Spleen (tissue), 11 donors: ENCODE results near the gene ZC3H4. TPM values are rescaled to one million over a fixed set of nuclear protein-coding genes. Genes with fewer than 3 reads are reported as not detected.

Experiments used
- DNase-seq: peaks from one replicate; pipeline ENCODE4 v3.0.0-alpha.2; 2020
- H3K27ac ChIP-seq, 8 donors: fragments of 200-600 bp; sonication (generic) in 7 of 8; 1 replicate in 4 of 8; 2 replicates in 4 of 8; pipeline versions ENCODE4 v1.5.0 to v1.8.0; 2016 to 2021; ENCODE audit warnings: inconsistent platforms in 4 of 8, mild to moderate bottlenecking in 4 of 8, moderate library complexity in 1 of 8
- H3K27me3 ChIP-seq, 7 donors: fragments of 200-600 bp; sonication (generic) in 6 of 7; replicated peaks in 1 of 7; 1 replicate in 4 of 7; 2 replicates in 3 of 7; pipeline versions ENCODE4 v1.5.0 to v1.8.0; 2016 to 2021; ENCODE audit warnings: inconsistent platforms in 3 of 7, mild to moderate bottlenecking in 1 of 7
- H3K36me3 ChIP-seq, 6 donors: fragments of 200-600 bp; sonication (generic) in 5 of 6; 1 replicate in 4 of 6; 2 replicates in 2 of 6; pipeline versions ENCODE4 v1.5.0 to v1.8.0; 2016 to 2021; ENCODE audit warnings: inconsistent platforms in 2 of 6
- H3K4me1 ChIP-seq, 6 donors: fragments of 200-600 bp; sonication (generic) in 5 of 6; 1 replicate in 3 of 6; 2 replicates in 3 of 6; pipeline versions ENCODE4 v1.5.0 to v1.8.0; 2016 to 2021; ENCODE audit warnings: inconsistent platforms in 3 of 6
- H3K4me3 ChIP-seq, 8 donors: fragments of 200-600 bp; sonication (generic) in 7 of 8; 1 replicate in 4 of 8; 2 replicates in 4 of 8; pipeline versions ENCODE4 v1.5.0 to v1.8.0; 2016 to 2021; ENCODE audit warnings: inconsistent platforms in 4 of 8, mild to moderate bottlenecking in 4 of 8, moderate library complexity in 2 of 8
- H3K9me3 ChIP-seq, 8 donors: fragments of 200-600 bp; sonication (generic) in 7 of 8; 1 replicate in 4 of 8; 2 replicates in 4 of 8; pipeline versions ENCODE4 v1.5.0 to v1.8.0; 2016 to 2021; ENCODE audit warnings: inconsistent platforms in 4 of 8
- CTCF ChIP-seq, 11 experiments: fragments of 200-600 bp in 7 of 11; fragments of 450-650 bp in 4 of 11; sonication (generic) in 4 of 11; IDR thresholded peaks in 8 of 11; conservative IDR thresholded peaks in 3 of 11; 1 replicate in 7 of 11; 2 replicates in 4 of 11; pipeline versions ENCODE4 v1.4.0 to v1.8.0; 2016 to 2021; ENCODE audit warnings: antibody characterized with exemption in 11 of 11, inconsistent platforms in 4 of 11, mild to moderate bottlenecking in 1 of 11
- POLR2A ChIP-seq, 3 donors: fragments of 450-650 bp; IDR thresholded peaks; one replicate each; pipeline ENCODE4 v1.5.1; 2017; ENCODE audit warnings: antibody characterized with exemption in 3 of 3, mild to moderate bottlenecking in 1 of 3
- POLR2AphosphoS5 ChIP-seq, 3 donors: sonication (generic); formaldehyde crosslinking; IDR thresholded peaks; one replicate each; pipeline ENCODE4 v1.5.1; 2017; ENCODE audit warnings: antibody characterized with exemption in 3 of 3
- whole genome bisulfite sequencing, 5 donors: extraction: QIAGEN DNeasy Blood & Tissue Kit in 3 of 5; methylation state at CpG; one replicate each; pipeline versions ENCODE4 v1.1.5 to v1.1.7; 2013 to 2018; 5-methylcytosine and 5-hydroxymethylcytosine counted together
- intact Hi-C: fragments of 100-400 bp; cut with DNase I; formaldehyde crosslinking; loops from one replicate; pipeline ENCODE4 v1.15.0; 2023; ENCODE audit warnings: low total_unique reads
- polyA plus RNA-seq, 3 donors: library from polyadenylated mRNA; stranded (reverse); fragments of 200-250 nt; gene quantifications; one replicate each; pipeline ENCODE4 v1.2.1, GENCODE V29; 2013
- total RNA-seq, 7 donors: library from RNA; depleted of rRNA in 3 of 7; stranded (reverse); fragments of >200 nt in 3 of 7; fragmentation: NEBNext Ultra II Directional in 4 of 7; extraction: Animal tissue kit (Norgen Biotek cat#: 25700) in 4 of 7; gene quantifications; one replicate each; pipeline versions ENCODE4 v1.1.0 to v1.2.1, GENCODE V29; 2016 to 2021
- donor health status: healthy with polysubstance abuse.
- donor health status: DM: no; HTN: no; CAD: no; lungs with moderate emphysema.
- donor health status: DM: no; HTN: no; CAD: no.
- donor health status: Bipolar disorder and iron deficiency.
- donor health status: healthy.
- donor health status: DM: no; HTN: no; CAD: no.
- donor health status: DM: yes; HTN: yes; CAD: no.

ZC3H4 gene
- total and polyA plus RNA-seq, 10 donors: 6.0 to 68.7 (median 33.4) TPM

- Histone ChIP-seq H3K27ac (no peak overlapping the region), H3K36me3 (no peaks in the 10 kb centered on the region), H3K9me3 (no peaks in the 10 kb centered on the region), H3K27me3 (peaks cover 10 to 89% (median 72%) of the 10 kb centered on the region in 7 donors), H3K4me1 (peaks cover 11 to 45% (median 33%) of the 10 kb centered on the region in 6 donors), H3K4me3 (peak overlapping the region in 6 of 8 donors; percentile 11 to 60 (median 25))
- peak; percentile 61 for DNase-seq
- no peak for TF ChIP-seq POLR2AphosphoS5 (IDR thresholded peaks at IDR 0.05)
- no peak for TF ChIP-seq POLR2A (IDR thresholded peaks at IDR 0.05)
- no peak for TF ChIP-seq CTCF (IDR thresholded peaks at IDR 0.05 in 8 of 11, conservative IDR thresholded peaks at IDR 0.05 in 3 of 11)
- intact Hi-C loops: no loop called here
- 11 to 13% (median 12%) methylated on average over 24 to 50 of the region's 50 CpGs for WGBS, 5 donors
Observed at GRCh38 chr19:47021536-47022139, 91.9 kb downstream of the ZC3H4 start.

GRCh38 chr19:47020992-47021496 is 92.5 kb downstream of the ZC3H4 start:
- DNase-seq: no peak
- peak overlapping the region; percentile 4 to 60 (median 18) for H3K4me3 ChIP-seq
- 1 to 2% (median 2%) methylated on average over 15 to 37 of the region's 37 CpGs for WGBS, 5 donors
- intact Hi-C loops: no loop called here
- H3K36me3 ChIP-seq: no peaks in the 10 kb centered on the region
- H3K4me1 ChIP-seq: peaks cover 11 to 45% (median 33%) of the 10 kb centered on the region in 6 donors
- peaks cover 10 to 83% (median 66%) of the 10 kb centered on the region in 7 donors for H3K27me3 ChIP-seq
- H3K27ac ChIP-seq: no peak overlapping the region
- no peaks in the 10 kb centered on the region for H3K9me3 ChIP-seq
- TF ChIP-seq POLR2AphosphoS5 (IDR thresholded peaks at IDR 0.05): no peak
- no peak for TF ChIP-seq CTCF (IDR thresholded peaks at IDR 0.05 in 8 of 11, conservative IDR thresholded peaks at IDR 0.05 in 3 of 11)
- no peak for TF ChIP-seq POLR2A (IDR thresholded peaks at IDR 0.05)

- no peak for DNase-seq
- H3K4me1 ChIP-seq: peaks cover 11 to 45% (median 33%) of the 10 kb centered on the region in 6 donors
- intact Hi-C loops: no loop called here
- TF ChIP-seq POLR2AphosphoS5 (IDR thresholded peaks at IDR 0.05): no peak
- TF ChIP-seq POLR2A (IDR thresholded peaks at IDR 0.05): no peak
- no peak for TF ChIP-seq CTCF (IDR thresholded peaks at IDR 0.05 in 8 of 11, conservative IDR thresholded peaks at IDR 0.05 in 3 of 11)
- no peak overlapping the region for H3K27ac ChIP-seq
- H3K9me3 ChIP-seq: no peaks in the 10 kb centered on the region
- H3K4me3 ChIP-seq: peak overlapping the region in 4 of 8 donors; percentile 1 to 60 (median 26)
- H3K27me3 ChIP-seq: peaks cover 10 to 75% (median 64%) of the 10 kb centered on the region in 7 donors
- 1 to 3% (median 2%) methylated on average over 17 to 62 of the region's 62 CpGs for WGBS, 5 donors
- H3K36me3 ChIP-seq: no peaks in the 10 kb centered on the region
Observed at GRCh38 chr19:47020132-47020805, 93.3 kb downstream of the ZC3H4 start.
